ENCODE data around the gene ZNRF3. TPM values are rescaled to one million over a fixed set of nuclear protein-coding genes. Genes with fewer than 3 reads are reported as not detected.

ZNRF3 gene
- polyA plus RNA-seq, 1 experiment, result 1.1 TPM

GRCh38 chr22:28983190-28983589, 99.8 kb downstream of the ZNRF3 start:
- Histone ChIP-seq H3K36me3 (ENCODE audit: control insufficient read depth, insufficient read depth, low read length) (no peaks in the 10 kb centered on the region), H3K4me3 (ENCODE audit: low read depth, low read length) (no peak overlapping the region), H3K27me3 (ENCODE audit: control insufficient read depth, insufficient read depth, low read length) (no peaks in the 10 kb centered on the region)
- POLR2A ChIA-PET, result no interaction called here
- CTCF ChIA-PET, result interaction anchor here (0.6 to 0.8 kb wide), 2 partner anchors 14 to 128 kb away, joined by 3 read pairs; no protein-coding TSS in a partner anchor
- no peak for TF ChIP-seq CTCF (IDR thresholded peaks at IDR 0.05; ENCODE audit: insufficient read depth, low read depth, low read length)
- DNase-seq (ENCODE audit: low read depth), result no peak

GRCh38 chr22:28983788-28984441, 100.5 kb downstream of the ZNRF3 start:
- CTCF ChIA-PET, result no interaction called here
- DNase-seq (ENCODE audit: low read depth), result no peak

GRCh38 chr22:28984482-28985158, 101.2 kb downstream of the ZNRF3 start:
- ChIA-PET CTCF (no interaction called here), POLR2A (no interaction called here)
- Histone ChIP-seq H3K4me3 (ENCODE audit: low read depth, low read length) (no peak overlapping the region), H3K27me3 (ENCODE audit: control insufficient read depth, insufficient read depth, low read length) (no peaks in the 10 kb centered on the region), H3K36me3 (ENCODE audit: control insufficient read depth, insufficient read depth, low read length) (no peaks in the 10 kb centered on the region)
- TF ChIP-seq CTCF (IDR thresholded peaks at IDR 0.05; ENCODE audit: insufficient read depth, low read depth, low read length), result no peak
- DNase-seq (ENCODE audit: low read depth), result no peak

More at GRCh38 chr22:28983788-28984441, 100.5 kb downstream of the ZNRF3 start:
- TF ChIP-seq CTCF (IDR thresholded peaks at IDR 0.05; ENCODE audit: insufficient read depth, low read depth, low read length), result no peak
- POLR2A ChIA-PET, result no interaction called here
- no peaks in the 10 kb centered on the region for H3K36me3 ChIP-seq (ENCODE audit: control insufficient read depth, insufficient read depth, low read length)
- no peaks in the 10 kb centered on the region for H3K27me3 ChIP-seq (ENCODE audit: control insufficient read depth, insufficient read depth, low read length)
- H3K4me3 ChIP-seq (ENCODE audit: low read depth, low read length), result no peak overlapping the region

- H3K27me3 ChIP-seq (ENCODE audit: control insufficient read depth, insufficient read depth, low read length), result no peaks in the 10 kb centered on the region
- no peak for TF ChIP-seq CTCF (IDR thresholded peaks at IDR 0.05; ENCODE audit: insufficient read depth, low read depth, low read length)
- DNase-seq (ENCODE audit: low read depth), result no peak
- ChIA-PET POLR2A (no interaction called here), CTCF (interaction anchor here (1.3 kb wide), 1 partner anchor 26 kb away, joined by 3 read pairs; no protein-coding TSS in a partner anchor)
- no peaks in the 10 kb centered on the region for H3K36me3 ChIP-seq (ENCODE audit: control insufficient read depth, insufficient read depth, low read length)
- H3K4me3 ChIP-seq (ENCODE audit: low read depth, low read length), result no peak overlapping the region
Measured at GRCh38 chr22:28985581-28986290, 102.4 kb downstream of the ZNRF3 start.

GRCh38 chr22:28986366-28986765, 103.0 kb downstream of the ZNRF3 start:
- no peaks in the 10 kb centered on the region for H3K36me3 ChIP-seq (ENCODE audit: control insufficient read depth, insufficient read depth, low read length)
- H3K4me3 ChIP-seq (ENCODE audit: low read depth, low read length), result no peak overlapping the region
- ChIA-PET POLR2A (interaction anchor here (0.6 kb wide), 1 partner anchor 25 kb away, joined by 5 read pairs; no protein-coding TSS in a partner anchor), CTCF (interaction anchor here (1.3 kb wide), 1 partner anchor 26 kb away, joined by 3 read pairs; no protein-coding TSS in a partner anchor)
- H3K27me3 ChIP-seq (ENCODE audit: control insufficient read depth, insufficient read depth, low read length), result no peaks in the 10 kb centered on the region
- TF ChIP-seq CTCF (IDR thresholded peaks at IDR 0.05; ENCODE audit: insufficient read depth, low read depth, low read length), result no peak
- no peak for DNase-seq (ENCODE audit: low read depth)

Data from BJ (cell line).